HG03108 (cell line): ENCODE measurements around the gene PAX4.

Source experiments
- ATAC-seq: cut with Tn5 transposase; IDR thresholded peaks from one replicate; pipeline ENCODE4 v1.9.1; 2021; ENCODE audit warnings: moderate library complexity; ENCODE audit not compliant: unreplicated experiment

PAX4 gene

GRCh38 chr7:127618042-127618441 lies at the start of gene PAX4:
TSS of gene PAX4 (minus strand) at chr7:127618142. CDS start at chr7:127615928, 2,214 bp downstream.
- no peak for ATAC-seq

GRCh38 chr7:127667017-127667670 lies 49.2 kb upstream of the PAX4 start:
- no peak for ATAC-seq

- no peak for ATAC-seq
These were observed 48.7 kb upstream of the PAX4 start for GRCh38 chr7:127666602-127667001.

- ATAC-seq, result no peak
These were observed 48.0 kb upstream of the PAX4 start for GRCh38 chr7:127665922-127666321.

- ATAC-seq, result no peak
These were observed 41.2 kb upstream of the PAX4 start for GRCh38 chr7:127658970-127659630.

GRCh38 chr7:127657500-127657899 lies 39.6 kb upstream of the PAX4 start:
- no peak for ATAC-seq

- no peak for ATAC-seq
These were observed 37.8 kb upstream of the PAX4 start for GRCh38 chr7:127655720-127656119.

GRCh38 chr7:127654404-127655394 lies 36.8 kb upstream of the PAX4 start:
- ATAC-seq, result no peak

- no peak for ATAC-seq
These were observed 35.5 kb upstream of the PAX4 start for GRCh38 chr7:127653396-127653795.

GRCh38 chr7:127652333-127653248 lies 34.6 kb upstream of the PAX4 start:
- peak; percentile 4 for ATAC-seq

GRCh38 chr7:127651556-127652332 lies 33.8 kb upstream of the PAX4 start, which contains the start of gene SND1:
TSS of gene SND1 (plus strand) at chr7:127652194. CDS start at chr7:127652374, 180 bp downstream.
- ATAC-seq, result peak; percentile 95

- no peak for ATAC-seq
These were observed 33.1 kb upstream of the PAX4 start for GRCh38 chr7:127650847-127651555.

GRCh38 chr7:127648986-127649385 lies 31.0 kb upstream of the PAX4 start:
- no peak for ATAC-seq

GRCh38 chr7:127647636-127648035 lies 29.7 kb upstream of the PAX4 start:
- no peak for ATAC-seq

GRCh38 chr7:127644484-127644883 lies 26.5 kb upstream of the PAX4 start:
- no peak for ATAC-seq

GRCh38 chr7:127638197-127638596 lies 20.3 kb upstream of the PAX4 start:
- no peak for ATAC-seq

GRCh38 chr7:127635659-127636285 lies 17.8 kb upstream of the PAX4 start:
- ATAC-seq, result no peak

GRCh38 chr7:127632276-127632910 lies 14.5 kb upstream of the PAX4 start:
- no peak for ATAC-seq
